ENCODE results near the gene PCDHGB3. TPM values are rescaled to one million over a fixed set of nuclear protein-coding genes. Genes with fewer than 3 reads are reported as not detected.
"Not testable (repeated sequence)": the region's sequence is repeated elsewhere in the genome, so short reads cannot be mapped to it uniquely, and the experiment has no call there.

The PCDHGB3 gene
- total RNA-seq, 4 donors from 2014 or later: 1.5 to 4.4 (median 1.9) TPM

- not testable (repeated sequence) for TF ChIP-seq CTCF (IDR thresholded peaks at IDR 0.05; ENCODE audit: low read depth)
Measured at GRCh38 chr5:141397756-141398551, 27.9 kb downstream of the PCDHGB3 start, which contains the start of gene PCDHGB5. Gene PCDHGB5, plus strand, starts transcription at chr5:141397947. Its CDS starts 181 bp downstream, at chr5:141398128.

- TF ChIP-seq CTCF (IDR thresholded peaks at IDR 0.05; ENCODE audit: low read depth): no peak
Measured at GRCh38 chr5:141398608-141399007, 28.6 kb downstream of the PCDHGB3 start.

GRCh38 chr5:141399555-141400258, 29.7 kb downstream of the PCDHGB3 start:
- TF ChIP-seq CTCF (IDR thresholded peaks at IDR 0.05; ENCODE audit: low read depth): no peak

- no peak for TF ChIP-seq CTCF (IDR thresholded peaks at IDR 0.05; ENCODE audit: low read depth)
Measured at GRCh38 chr5:141402553-141403243, 32.7 kb downstream of the PCDHGB3 start, which contains the start of gene PCDHGA9. Gene PCDHGA9, plus strand, starts transcription at chr5:141402778. Its CDS starts 175 bp downstream, at chr5:141402953.

GRCh38 chr5:141403387-141403786, 33.3 kb downstream of the PCDHGB3 start:
- TF ChIP-seq CTCF (IDR thresholded peaks at IDR 0.05; ENCODE audit: low read depth): no peak

GRCh38 chr5:141407790-141408505, 37.9 kb downstream of the PCDHGB3 start, which contains the start of gene PCDHGB6:
Gene PCDHGB6, plus strand, starts transcription at chr5:141408021. Its CDS starts 182 bp downstream, at chr5:141408203.
- not testable (repeated sequence) for TF ChIP-seq CTCF (IDR thresholded peaks at IDR 0.05; ENCODE audit: low read depth)

Measured in subcutaneous adipose tissue (tissue), 4 donors.